Fibroblast of skin of right biceps (primary cell): ENCODE measurements around the gene FGFR4.

Experiments used
- DNase-seq: peaks from one replicate; pipeline ENCODE4 v3.0.0-alpha.2; 2013

FGFR4 gene

GRCh38 chr5:177133096-177133852, 46.6 kb downstream of the FGFR4 start, which contains the start of gene NSD1:
TSS of gene NSD1 (plus strand) at chr5:177133773. CDS start at chr5:177135104, 1,331 bp downstream.
- DNase-seq: peak; percentile 91

- peak; percentile 59 for DNase-seq
Observed at GRCh38 chr5:177133853-177134696, 47.4 kb downstream of the FGFR4 start.

GRCh38 chr5:177134697-177135225, 48.0 kb downstream of the FGFR4 start:
- peak; percentile 17 for DNase-seq

GRCh38 chr5:177140312-177140711, 53.6 kb downstream of the FGFR4 start:
- DNase-seq: no peak

- DNase-seq: no peak
Observed at GRCh38 chr5:177141496-177141895, 54.8 kb downstream of the FGFR4 start.

- DNase-seq: no peak
Observed at GRCh38 chr5:177142098-177142611, 55.4 kb downstream of the FGFR4 start.

GRCh38 chr5:177142778-177143177, 56.1 kb downstream of the FGFR4 start:
- no peak for DNase-seq

- DNase-seq: peak; percentile 61
Observed at GRCh38 chr5:177146891-177147638, 60.4 kb downstream of the FGFR4 start.
